Measurements from ENCODE around the gene NTSR2.

DNA sequence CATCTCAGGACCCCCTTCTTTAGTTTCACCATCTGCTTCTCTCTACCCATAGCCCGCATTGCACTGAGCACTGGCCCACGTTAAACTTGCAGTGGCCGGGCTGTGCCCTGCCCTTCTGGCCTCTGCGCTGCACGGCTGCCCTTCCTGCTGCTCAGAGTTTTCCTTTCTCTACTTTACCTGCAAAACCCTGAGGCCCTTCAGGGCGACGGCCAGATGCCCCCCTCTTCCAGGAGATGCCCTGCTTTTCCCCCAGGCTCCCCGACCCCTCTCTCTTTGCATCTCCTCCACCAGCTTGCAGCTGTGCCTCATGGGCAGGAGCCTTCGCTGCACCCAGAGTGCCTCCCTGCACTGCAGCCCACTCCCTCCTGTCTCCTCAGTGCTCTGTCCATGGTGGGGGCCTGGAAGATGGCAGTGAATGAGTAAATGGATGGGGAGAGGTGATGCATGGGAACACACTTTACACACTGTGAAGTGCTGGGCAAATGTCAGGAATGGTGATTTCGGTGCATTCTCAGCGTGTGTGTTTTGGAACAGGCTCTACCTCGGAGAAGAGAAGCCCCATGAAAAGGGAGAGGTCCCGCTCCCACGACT lies 53.8 kb downstream of the NTSR2 start:
- TF ChIP-seq CTCF (IDR thresholded peaks at IDR 0.05) (no peak), POLR2AphosphoS5 (IDR thresholded peaks at IDR 0.05) (no peak), POLR2A (IDR thresholded peaks at IDR 0.05) (no peak), EP300 (IDR thresholded peaks at IDR 0.05) (no peak)

All from suprapubic skin (tissue), 4 donors.